HEK293 (cell line): ENCODE results near the gene LINS1.

Experiments
- BCL11B ChIP-seq: fragments of 450-650 bp; formaldehyde crosslinking; IDR thresholded peaks from 2 replicates; pipeline ENCODE4 v1.5.1; 2016; ENCODE audit warnings: low read depth, missing biosample characterization, missing genetic modification characterization
- GFI1B ChIP-seq: fragments of 450-650 bp; formaldehyde crosslinking; IDR thresholded peaks from 2 replicates; pipeline ENCODE4 v1.5.1; 2016; ENCODE audit warnings: missing biosample characterization, missing genetic modification characterization
- GLIS2 ChIP-seq: fragments of 450-650 bp; formaldehyde crosslinking; IDR thresholded peaks from 2 replicates; pipeline ENCODE4 v1.5.1; 2016; ENCODE audit warnings: missing biosample characterization, missing genetic modification characterization
- IKZF3 ChIP-seq: fragments of 450-650 bp; IDR thresholded peaks from 2 replicates; pipeline ENCODE4 v1.5.0; 2018; ENCODE audit warnings: missing biosample characterization, mild to moderate bottlenecking, missing genetic modification characterization, moderate library complexity
- MYNN ChIP-seq: fragments of 450-650 bp; formaldehyde crosslinking; IDR thresholded peaks from 2 replicates; pipeline ENCODE4 v1.5.1; 2016; ENCODE audit warnings: missing biosample characterization, missing genetic modification characterization, borderline replicate concordance
- PRDM10 ChIP-seq: fragments of 450-650 bp; formaldehyde crosslinking; IDR thresholded peaks from 2 replicates; pipeline ENCODE4 v1.5.1; 2016; ENCODE audit warnings: missing biosample characterization, missing genetic modification characterization
- ZBTB48 ChIP-seq: fragments of 450-650 bp; formaldehyde crosslinking; IDR thresholded peaks from 2 replicates; pipeline ENCODE4 v1.5.1; 2016; ENCODE audit warnings: missing biosample characterization, missing genetic modification characterization
- ZEB2 ChIP-seq: fragments of 450-650 bp; formaldehyde crosslinking; IDR thresholded peaks from 2 replicates; pipeline ENCODE4 v1.5.1; 2016; ENCODE audit warnings: missing biosample characterization, missing genetic modification characterization
- ZFHX2 ChIP-seq: fragments of 450-650 bp; formaldehyde crosslinking; conservative IDR thresholded peaks from 2 replicates; pipeline ENCODE4 v1.5.1; 2016; ENCODE audit warnings: missing biosample characterization, missing genetic modification characterization
- ZFP37 ChIP-seq: fragments of 450-650 bp; formaldehyde crosslinking; IDR thresholded peaks from 2 replicates; pipeline ENCODE4 v1.5.1; 2016; ENCODE audit warnings: missing biosample characterization, missing genetic modification characterization
- ZNF133 ChIP-seq: fragments of 450-650 bp; formaldehyde crosslinking; IDR thresholded peaks from 2 replicates; pipeline ENCODE4 v1.5.1; 2016; ENCODE audit warnings: missing biosample characterization, missing genetic modification characterization
- ZNF16 ChIP-seq: fragments of 450-650 bp; formaldehyde crosslinking; IDR thresholded peaks from 2 replicates; pipeline ENCODE4 v1.5.1; 2016; ENCODE audit warnings: low read depth, missing biosample characterization, missing genetic modification characterization
- ZNF175 ChIP-seq: fragments of 450-650 bp; formaldehyde crosslinking; IDR thresholded peaks from 2 replicates; pipeline ENCODE4 v1.5.1; 2016; ENCODE audit warnings: missing biosample characterization, missing genetic modification characterization
- ZNF221 ChIP-seq: fragments of 450-650 bp; formaldehyde crosslinking; IDR thresholded peaks from 2 replicates; pipeline ENCODE4 v1.5.1; 2017; ENCODE audit warnings: missing biosample characterization, missing genetic modification characterization, borderline replicate concordance
- ZNF280C ChIP-seq: fragments of 450-650 bp; formaldehyde crosslinking; IDR thresholded peaks from 2 replicates; pipeline ENCODE4 v1.5.1; 2016; ENCODE audit warnings: missing biosample characterization, missing genetic modification characterization
- ZNF280D ChIP-seq: fragments of 450-650 bp; formaldehyde crosslinking; IDR thresholded peaks from 2 replicates; pipeline ENCODE4 v1.5.1; 2016; ENCODE audit warnings: missing biosample characterization, missing genetic modification characterization
- ZNF433 ChIP-seq: fragments of 450-650 bp; formaldehyde crosslinking; IDR thresholded peaks from 2 replicates; pipeline ENCODE4 v1.5.1; 2016; ENCODE audit warnings: missing biosample characterization, missing genetic modification characterization, low read depth
- ZNF580 ChIP-seq: fragments of 450-650 bp; formaldehyde crosslinking; IDR thresholded peaks from 2 replicates; pipeline ENCODE4 v1.5.1; 2016; ENCODE audit warnings: missing biosample characterization, missing genetic modification characterization
- ZNF670 ChIP-seq: fragments of 450-650 bp; formaldehyde crosslinking; IDR thresholded peaks from 2 replicates; pipeline ENCODE4 v1.5.1; 2016; ENCODE audit warnings: missing biosample characterization, missing genetic modification characterization, low read depth
- ZNF692 ChIP-seq: fragments of 450-650 bp; formaldehyde crosslinking; IDR thresholded peaks from 2 replicates; pipeline ENCODE4 v1.5.1; 2016; ENCODE audit warnings: missing biosample characterization, missing genetic modification characterization
- ZXDB ChIP-seq: fragments of 450-650 bp; formaldehyde crosslinking; IDR thresholded peaks from 2 replicates; pipeline ENCODE4 v1.5.1; 2016; ENCODE audit warnings: missing biosample characterization, missing genetic modification characterization
- TF ChIP-seq, protein P1 (sequence below): fragments of 450-650 bp; formaldehyde crosslinking; IDR thresholded peaks from 2 replicates; pipeline ENCODE4 v1.5.1; 2016; ENCODE audit warnings: missing biosample characterization, missing genetic modification characterization

Gene LINS1

GRCh38 chr15:100602064-100602822, at the start of gene LINS1, which contains the start of gene ASB7 (continued):
- TF ChIP-seq ZNF280C (tag by site-specific recombination) (no peak), ZNF175 (tag by site-specific recombination) (no peak), ZEB2 (tag by site-specific recombination) (0 out of 2 replicates have a peak, but pooled peaks have one; percentile 47), MYNN (tag by site-specific recombination) (no peak), PRDM10 (tag by site-specific recombination) (peak; percentile 96), ZNF433 (no peak), ZFHX2 (tag by site-specific recombination) (peak; percentile 64), GLIS2 (tag by site-specific recombination) (peak; percentile 98), ZFP37 (tag by site-specific recombination) (peak; percentile 73; the same call in 1 of the 2 replicates), ZNF580 (tag by site-specific recombination) (no peak), ZNF280D (tag by site-specific recombination) (no peak), BCL11B (no peak), ZNF692 (tag by site-specific recombination) (peak; percentile 97), ZNF670 (no peak), ZNF133 (no peak), ZBTB48 (tag by site-specific recombination) (peak; percentile 79), ZXDB (peak; percentile 86), GFI1B (tag by site-specific recombination) (no peak), IKZF3 (tag by site-specific recombination) (peak; percentile 59; the same call in 1 of the 2 replicates), ZNF221 (tag by site-specific recombination) (no peak), ZNF16 (tag by site-specific recombination) (no peak)
- TF ChIP-seq, protein P1, sequence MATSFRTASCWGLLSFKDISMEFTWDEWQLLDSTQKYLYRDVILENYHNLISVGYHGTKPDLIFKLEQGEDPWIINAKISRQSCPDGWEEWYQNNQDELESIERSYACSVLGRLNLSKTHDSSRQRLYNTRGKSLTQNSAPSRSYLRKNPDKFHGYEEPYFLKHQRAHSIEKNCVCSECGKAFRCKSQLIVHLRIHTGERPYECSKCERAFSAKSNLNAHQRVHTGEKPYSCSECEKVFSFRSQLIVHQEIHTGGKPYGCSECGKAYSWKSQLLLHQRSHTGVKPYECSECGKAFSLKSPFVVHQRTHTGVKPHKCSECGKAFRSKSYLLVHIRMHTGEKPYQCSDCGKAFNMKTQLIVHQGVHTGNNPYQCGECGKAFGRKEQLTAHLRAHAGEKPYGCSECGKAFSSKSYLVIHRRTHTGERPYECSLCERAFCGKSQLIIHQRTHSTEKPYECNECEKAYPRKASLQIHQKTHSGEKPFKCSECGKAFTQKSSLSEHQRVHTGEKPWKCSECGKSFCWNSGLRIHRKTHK (tag by site-specific recombination): no peak
